NCI-H2196 treated with DMSO at 0.1 percent for 48 hours (cell line): Measurements from ENCODE around the gene RHOB.

ENCODE experiments used
- DNase-seq: peaks from one replicate; lab custom pipeline; 2025; ENCODE audit not compliant: unreplicated experiment; lab: John Stamatoyannopoulos, UW

RHOB gene

GRCh38 chr2:20436716-20437470 lies 10.0 kb upstream of the RHOB start:
- no peak for DNase-seq

DNA sequence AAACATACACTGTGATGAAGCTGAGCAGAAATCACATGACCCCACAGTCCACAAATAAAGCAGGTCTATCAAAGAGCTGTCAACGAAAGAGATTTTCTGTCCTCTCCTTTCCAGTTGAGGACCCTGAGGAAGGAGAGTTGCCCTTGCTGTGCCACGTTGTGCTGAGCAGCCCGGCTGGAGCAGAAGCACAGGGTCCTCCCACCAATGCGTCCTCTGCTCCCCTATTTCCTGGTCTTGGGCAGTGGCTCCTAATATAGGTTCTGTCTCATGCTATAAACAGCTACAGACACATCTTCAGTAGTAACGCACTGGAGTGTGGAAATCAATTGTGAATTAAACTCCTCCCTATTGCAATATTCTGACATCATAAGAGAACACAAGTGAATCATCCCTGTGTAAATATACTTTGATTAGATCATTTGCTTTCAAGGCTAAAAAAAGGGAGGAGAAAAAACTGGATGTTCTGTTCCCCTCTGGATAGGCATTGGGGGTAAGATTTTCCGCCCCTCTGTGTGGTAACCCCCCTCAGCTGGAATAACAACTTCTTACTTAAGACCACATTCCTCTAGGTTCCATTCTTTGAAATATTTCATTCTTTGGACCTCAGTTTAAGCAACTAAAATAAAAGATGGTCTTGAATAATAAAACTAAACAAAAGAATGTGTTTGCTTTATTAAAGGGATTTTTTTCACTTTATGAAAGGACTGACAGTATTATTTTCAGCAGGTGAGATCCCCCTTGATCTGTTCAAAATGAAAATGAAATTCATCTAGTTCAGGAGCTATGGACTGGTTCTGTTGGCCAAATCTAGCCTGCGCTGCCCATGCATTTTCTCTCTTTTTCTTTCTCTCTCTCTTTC lies 8.3 kb upstream of the RHOB start:
- DNase-seq: peak; percentile 45

GRCh38 chr2:20439193-20439475 lies 7.7 kb upstream of the RHOB start:
- no peak for DNase-seq

DNA sequence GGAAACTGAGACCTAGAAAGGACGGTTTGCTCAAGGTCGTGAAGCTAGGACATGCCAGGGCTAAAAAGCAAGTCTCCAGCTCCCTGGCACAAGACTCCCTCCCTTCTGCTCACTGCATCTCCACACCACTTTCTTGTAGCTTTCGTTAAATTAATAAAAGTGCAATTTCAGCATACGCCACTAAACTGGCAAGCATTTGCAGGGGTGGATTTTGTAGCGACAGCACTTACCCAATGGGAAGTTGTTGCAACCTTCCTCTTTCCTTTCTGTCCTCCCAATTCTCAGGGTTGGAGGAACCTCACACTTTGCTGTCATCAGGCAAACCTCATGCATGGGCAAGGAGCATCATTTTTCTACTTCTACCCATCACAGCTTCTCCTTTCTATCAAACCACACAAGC lies 7.4 kb upstream of the RHOB start:
- DNase-seq: no peak

DNA sequence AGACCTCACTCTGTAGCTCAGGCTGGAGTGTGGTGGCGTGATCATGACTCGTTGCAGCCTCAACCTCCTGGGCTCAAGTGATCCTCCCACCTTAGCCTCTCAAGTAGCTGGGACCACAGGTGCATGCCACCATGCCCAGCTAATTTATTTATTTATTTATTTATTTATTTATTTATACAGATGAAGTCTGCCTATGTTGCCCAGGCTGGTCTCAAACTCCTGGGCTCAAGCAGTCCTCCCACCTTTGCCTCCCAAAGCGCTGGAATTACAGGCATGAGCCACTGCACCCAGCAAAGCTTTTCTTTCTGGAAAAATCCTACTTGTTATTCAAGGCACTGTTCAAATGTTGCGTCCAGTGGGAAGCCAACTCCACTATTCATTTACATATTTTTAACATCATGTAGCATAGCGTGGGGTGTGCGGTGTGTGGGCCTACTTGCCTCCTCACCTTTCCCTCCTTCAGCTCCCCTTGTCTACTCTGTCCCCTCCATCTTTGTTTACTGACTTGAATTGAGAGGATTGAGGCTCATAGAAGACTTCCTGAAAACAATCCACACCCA lies 6.8 kb upstream of the RHOB start:
- DNase-seq: no peak

DNA sequence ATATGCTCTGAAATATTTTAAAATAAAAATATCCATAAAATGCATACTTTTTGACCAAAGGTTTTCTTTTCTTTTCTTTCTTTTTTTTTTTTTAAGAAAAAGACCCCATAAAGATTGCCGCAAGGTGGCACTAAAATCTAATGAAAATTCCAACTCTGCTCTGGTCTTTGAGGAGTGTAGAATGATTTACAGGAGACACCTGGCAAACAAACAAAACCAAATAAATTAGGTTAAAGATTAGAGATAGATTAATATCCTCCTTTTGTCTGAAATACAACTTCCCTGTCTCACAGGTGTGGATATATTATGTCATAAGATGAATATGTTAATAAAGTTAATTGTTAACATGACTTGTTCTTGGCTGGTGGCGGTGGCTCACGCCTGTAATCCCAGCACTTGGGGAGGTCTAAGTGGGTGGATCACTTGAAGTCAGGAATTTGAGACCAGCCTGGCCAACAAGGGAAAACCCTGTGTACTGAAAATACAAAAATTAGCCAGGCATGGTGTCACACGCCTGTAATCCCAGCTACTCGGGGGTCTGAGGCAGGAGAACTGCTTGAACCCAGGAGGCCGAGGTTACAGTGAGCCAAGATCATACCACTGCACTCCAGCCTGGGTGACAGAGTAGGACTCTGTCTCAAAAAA lies 3.5 kb upstream of the RHOB start:
- peak; percentile 60 for DNase-seq

- DNase-seq: no peak
These were observed 2.5 kb upstream of the RHOB start for GRCh38 chr2:20444101-20444992.

DNA sequence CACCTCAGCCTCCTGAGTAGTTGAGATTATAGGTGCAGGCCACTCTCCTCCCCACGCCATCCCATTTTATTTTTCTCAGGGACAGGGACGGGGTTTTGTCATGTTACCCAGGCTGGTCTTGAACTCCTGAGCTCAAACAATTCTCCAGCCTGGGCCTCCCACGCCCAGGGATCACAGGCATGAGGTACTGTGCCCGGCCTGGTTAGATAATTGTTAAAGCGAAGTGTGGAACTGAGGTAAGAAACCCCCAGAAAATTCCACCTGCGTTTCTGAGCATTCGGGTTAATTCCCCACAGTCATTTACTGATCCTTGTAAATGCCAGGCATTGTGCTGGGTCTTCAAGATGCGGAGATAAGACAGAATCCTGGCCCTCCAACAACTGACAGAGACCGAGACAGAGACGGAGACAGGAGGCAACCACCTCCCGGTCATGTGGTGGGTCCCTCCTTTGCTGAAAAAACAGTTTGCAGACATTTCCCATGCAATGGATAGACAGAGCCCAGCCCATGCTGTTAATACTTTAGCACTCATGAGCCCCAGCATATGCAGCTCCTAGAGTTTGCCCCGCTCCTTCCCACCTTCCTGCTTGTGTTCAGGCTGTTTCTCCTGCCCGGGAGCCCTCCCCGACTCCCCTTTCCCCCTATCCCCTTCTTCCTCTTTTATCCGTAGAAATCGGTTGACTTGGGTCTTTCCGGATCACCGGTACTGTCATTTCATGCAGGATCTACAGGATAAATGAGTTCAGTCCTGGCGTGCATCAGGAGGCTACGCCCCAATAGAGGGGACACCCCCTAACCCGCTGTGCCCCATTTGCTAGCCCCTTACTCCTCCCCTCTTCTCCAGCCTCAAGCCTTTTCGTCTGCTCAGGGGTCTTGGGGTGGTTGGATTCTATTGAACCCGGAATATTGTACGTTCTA lies 1.6 kb upstream of the RHOB start:
- DNase-seq: no peak

DNA sequence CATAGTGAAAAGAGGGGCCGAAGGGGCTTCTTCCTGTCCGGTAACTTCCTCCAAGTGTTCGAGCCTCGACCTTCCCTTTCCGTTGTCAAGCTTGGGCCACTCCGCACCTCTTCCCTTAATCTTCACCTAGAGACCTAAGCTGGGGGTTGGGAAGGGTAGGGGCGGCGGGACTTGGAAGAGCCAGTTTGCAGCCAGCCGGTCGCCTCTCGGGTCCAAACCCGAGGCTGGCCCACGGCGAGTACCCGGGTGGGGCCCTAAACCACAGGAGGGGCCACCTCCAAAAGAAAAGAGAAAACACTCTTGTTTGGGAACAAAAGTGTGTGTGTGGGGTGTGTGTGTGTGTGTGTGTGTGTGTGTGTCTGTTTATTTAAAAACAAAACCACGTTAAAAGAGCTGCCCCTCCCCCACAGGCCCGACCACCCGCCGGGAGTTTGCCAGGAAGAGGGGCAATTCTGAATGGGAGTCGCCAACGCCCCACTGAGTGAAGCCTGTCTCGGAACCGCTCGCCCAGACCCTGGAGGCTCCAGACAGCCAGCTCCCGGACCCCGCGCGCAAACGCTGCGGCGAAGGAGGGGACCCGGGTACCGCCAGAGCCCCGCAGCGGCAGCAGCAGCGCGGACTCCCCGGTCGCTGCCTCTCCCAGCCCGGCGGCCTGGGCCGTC lies 488 bp upstream of the RHOB start:
- DNase-seq: no peak

DNA sequence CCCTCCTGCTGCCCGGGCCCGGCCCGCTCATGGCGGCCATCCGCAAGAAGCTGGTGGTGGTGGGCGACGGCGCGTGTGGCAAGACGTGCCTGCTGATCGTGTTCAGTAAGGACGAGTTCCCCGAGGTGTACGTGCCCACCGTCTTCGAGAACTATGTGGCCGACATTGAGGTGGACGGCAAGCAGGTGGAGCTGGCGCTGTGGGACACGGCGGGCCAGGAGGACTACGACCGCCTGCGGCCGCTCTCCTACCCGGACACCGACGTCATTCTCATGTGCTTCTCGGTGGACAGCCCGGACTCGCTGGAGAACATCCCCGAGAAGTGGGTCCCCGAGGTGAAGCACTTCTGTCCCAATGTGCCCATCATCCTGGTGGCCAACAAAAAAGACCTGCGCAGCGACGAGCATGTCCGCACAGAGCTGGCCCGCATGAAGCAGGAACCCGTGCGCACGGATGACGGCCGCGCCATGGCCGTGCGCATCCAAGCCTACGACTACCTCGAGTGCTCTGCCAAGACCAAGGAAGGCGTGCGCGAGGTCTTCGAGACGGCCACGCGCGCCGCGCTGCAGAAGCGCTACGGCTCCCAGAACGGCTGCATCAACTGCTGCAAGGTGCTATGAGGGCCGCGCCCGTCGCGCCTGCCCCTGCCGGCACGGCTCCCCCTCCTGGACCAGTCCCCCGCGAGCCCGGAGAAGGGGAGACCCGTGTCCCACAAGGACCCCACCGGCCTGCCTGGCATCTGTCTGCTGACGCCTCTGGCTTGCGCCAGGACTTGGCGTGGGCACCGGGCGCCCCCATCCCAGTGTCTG lies 767 bp downstream of the RHOB start:
- no peak for DNase-seq

DNA sequence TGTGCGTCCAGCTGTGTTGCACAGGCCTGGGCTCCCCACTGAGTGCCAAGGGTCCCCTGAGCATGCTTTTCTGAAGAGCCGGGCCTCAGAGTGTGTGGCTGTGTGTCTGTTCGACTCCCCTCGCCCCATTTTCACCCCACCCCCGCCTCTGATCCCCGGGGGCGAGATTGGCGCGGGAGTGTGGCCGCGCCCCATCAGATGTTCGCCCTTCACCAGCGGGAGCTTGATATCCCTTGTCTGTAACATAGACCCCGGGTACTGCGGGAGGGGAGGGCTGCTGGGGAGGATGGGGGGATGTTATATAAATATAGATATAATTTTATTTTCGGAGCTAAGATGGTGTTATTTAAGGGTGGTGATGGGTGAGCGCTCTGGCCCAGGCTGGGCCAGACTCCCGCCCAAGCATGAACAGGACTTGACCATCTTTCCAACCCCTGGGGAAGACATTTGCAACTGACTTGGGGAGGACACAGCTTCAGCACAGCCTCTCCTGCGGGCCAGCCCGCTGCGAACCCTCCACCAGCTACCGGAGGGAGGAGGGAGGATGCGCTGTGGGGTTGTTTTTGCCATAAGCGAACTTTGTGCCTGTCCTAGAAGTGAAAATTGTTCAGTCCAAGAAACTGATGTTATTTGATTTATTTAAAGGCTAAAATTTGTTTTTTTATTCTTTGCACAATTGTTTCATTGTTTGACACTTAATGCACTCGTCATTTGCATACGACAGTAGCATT lies 1.5 kb downstream of the RHOB start:
- no peak for DNase-seq

- no peak for DNase-seq
These were observed 2.1 kb downstream of the RHOB start for GRCh38 chr2:20448977-20449306.

DNA sequence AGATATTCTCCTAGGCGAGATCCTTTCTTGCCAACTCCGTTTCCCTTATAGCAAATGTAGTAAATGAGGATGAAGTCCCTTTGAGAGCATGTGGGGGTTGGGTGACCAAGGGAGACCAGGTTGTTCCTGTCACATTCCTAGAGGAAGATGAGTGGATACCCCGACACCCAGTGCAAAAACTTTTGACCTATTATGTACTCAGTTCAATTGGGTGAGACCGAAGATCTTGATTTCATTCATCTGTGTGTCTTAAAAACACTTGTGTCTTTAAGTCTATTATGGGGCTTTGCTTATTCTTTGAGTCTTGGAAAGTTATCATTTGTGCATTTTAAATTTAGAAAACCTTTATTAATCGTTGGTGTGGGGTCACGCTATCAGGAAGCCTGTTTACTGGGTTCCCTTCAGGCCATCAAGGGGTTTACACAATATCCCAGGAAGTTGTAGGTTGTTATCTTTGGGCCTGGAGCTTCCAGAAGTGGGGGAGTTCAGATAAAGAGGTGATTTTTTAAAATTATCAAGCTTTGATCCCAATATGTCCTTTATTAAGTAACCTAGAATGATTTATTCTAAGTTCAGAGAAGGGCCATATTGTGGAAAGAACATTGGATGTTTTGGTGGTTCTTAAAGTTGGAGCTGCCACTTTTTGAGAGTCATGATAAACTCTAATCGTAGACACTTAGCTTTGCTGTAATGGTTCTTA lies 2.8 kb downstream of the RHOB start:
- no peak for DNase-seq

GRCh38 chr2:20450201-20450999 lies 3.5 kb downstream of the RHOB start:
- no peak for DNase-seq

GRCh38 chr2:20451000-20451290 lies 4.1 kb downstream of the RHOB start:
- DNase-seq: no peak

- no peak for DNase-seq
These were observed 4.5 kb downstream of the RHOB start for GRCh38 chr2:20451341-20451740.
